Activated CD4-positive, alpha-beta T cell treated with anti-CD3 and anti-CD28 coated beads, Interleukin-2, Interleukin-6, amounts not matched to agents 100 ng/mL and 50 ng/mL, durations not matched to agents 16 hours and 8 hours (primary cell): ENCODE measurements around the gene PODXL2.

Experiments used
- DNase-seq: peaks from one replicate; pipeline ENCODE4 v3.0.0-alpha.2; 2020

The PODXL2 gene

GRCh38 chr3:127656906-127657305 is 27.9 kb downstream of the PODXL2 start:
- DNase-seq = no peak

GRCh38 chr3:127658234-127658633 is 29.2 kb downstream of the PODXL2 start:
- DNase-seq = no peak

- no peak for DNase-seq
These were observed 31.8 kb downstream of the PODXL2 start for GRCh38 chr3:127660621-127661251.

DNA sequence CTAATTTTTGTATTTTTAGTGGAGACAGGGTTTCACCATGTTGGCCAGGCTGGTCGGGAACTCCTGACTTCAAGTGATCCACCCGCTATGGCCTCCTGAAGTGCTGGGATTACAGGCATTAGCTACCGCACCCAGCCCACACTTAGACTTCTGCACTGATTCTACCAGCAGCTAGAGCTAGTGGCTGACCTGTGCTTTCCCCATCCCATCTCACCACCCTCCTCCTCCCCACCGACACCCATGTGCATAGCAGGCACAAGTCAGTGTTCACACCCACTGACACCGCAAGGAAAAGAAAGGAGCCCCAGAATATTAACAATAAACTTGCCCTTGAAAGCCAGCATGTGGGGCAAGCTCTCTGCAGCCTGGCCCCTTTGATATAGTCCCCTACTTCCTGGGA is 32.6 kb downstream of the PODXL2 start:
- DNase-seq = no peak

- no peak for DNase-seq
These were observed 33.0 kb downstream of the PODXL2 start for GRCh38 chr3:127662001-127662469.

DNA sequence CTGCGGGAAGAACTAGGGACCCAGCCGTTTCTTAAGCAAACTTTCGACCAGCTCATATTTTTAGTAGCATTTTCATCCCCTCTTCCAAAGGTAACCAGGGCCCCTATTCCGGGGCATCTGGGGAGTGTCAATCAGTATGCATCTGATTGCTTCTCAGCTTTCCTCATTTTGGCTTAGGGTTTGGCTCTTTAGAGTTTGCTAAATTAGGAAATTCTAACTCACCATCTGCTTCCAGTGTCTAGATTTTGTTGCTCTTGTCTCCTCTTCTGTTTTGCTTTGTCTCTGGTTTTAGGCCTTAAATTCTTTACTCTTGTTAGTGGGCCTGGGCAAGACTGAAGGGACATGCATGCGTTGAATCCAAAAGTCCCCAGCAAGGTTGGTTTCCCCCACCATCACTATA is 34.2 kb downstream of the PODXL2 start:
- no peak for DNase-seq

DNA sequence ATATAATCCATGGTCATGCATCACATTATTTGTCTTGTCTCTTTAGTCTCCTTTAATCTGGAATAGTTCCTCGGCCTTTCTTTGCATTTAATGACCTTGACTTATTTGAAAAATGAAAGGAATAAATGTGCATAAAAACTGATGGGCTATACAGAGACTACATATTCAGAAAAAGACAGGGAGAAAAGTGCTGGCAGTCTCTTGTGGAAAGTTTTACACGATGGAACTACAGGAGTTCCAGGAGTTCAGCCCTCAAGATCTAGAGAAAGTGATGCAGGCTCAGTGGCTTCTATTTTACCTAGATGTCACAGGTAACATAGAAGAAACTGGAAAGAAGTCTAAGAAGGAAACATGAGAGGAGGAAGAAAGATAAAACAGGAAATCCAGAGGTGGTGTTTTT is 36.2 kb downstream of the PODXL2 start:
- no peak for DNase-seq

GRCh38 chr3:127665586-127665985 is 36.6 kb downstream of the PODXL2 start:
- no peak for DNase-seq

GRCh38 chr3:127666676-127667075 is 37.7 kb downstream of the PODXL2 start:
- no peak for DNase-seq

DNA sequence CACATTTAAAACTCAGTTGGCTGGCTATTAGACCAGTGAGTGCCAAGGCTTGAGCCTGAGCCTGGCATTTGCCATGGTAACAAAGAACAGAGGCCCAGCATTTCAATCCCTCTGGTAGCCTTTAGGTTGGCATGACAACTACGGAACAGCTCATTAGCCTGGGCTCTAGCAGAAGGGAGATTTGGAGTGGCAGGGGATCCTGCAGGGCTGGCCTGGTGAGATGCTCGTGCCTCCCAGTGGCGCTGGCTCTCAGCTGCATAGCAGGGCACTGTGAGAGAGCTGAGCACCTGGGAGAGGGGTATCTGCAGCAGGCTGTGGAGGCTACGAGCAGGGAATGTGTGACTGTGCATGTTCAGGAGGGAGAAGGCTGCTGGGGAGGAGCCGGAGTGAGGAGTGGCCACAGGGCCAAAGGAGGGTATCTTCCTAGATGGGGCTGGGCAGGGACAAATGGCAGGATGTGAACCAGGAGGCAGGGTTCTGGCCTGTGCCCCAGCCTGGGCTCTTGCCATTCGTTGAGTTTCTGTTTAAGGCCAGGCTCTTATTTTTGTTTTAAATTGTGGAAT is 38.2 kb downstream of the PODXL2 start:
- no peak for DNase-seq

- DNase-seq = no peak
These were observed 39.9 kb downstream of the PODXL2 start for GRCh38 chr3:127668906-127669305.

GRCh38 chr3:127669541-127670228 is 40.7 kb downstream of the PODXL2 start:
- DNase-seq = no peak

DNA sequence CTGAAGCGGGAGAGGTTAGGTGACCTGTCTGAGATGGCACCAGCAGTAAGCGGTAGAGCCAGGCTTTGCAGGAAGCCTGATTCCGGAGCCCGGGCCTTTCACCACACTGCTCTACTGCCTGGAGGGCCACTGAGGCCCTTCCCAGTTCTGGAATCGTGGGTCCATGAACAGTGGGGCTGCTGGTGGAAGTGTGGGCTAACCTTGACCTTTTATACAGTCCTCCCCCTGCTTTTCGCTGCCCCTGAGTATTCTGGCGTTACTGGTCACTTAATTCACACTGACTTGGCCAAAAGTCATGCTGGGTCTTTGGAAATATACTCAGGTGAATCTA is 41.2 kb downstream of the PODXL2 start:
- no peak for DNase-seq

DNA sequence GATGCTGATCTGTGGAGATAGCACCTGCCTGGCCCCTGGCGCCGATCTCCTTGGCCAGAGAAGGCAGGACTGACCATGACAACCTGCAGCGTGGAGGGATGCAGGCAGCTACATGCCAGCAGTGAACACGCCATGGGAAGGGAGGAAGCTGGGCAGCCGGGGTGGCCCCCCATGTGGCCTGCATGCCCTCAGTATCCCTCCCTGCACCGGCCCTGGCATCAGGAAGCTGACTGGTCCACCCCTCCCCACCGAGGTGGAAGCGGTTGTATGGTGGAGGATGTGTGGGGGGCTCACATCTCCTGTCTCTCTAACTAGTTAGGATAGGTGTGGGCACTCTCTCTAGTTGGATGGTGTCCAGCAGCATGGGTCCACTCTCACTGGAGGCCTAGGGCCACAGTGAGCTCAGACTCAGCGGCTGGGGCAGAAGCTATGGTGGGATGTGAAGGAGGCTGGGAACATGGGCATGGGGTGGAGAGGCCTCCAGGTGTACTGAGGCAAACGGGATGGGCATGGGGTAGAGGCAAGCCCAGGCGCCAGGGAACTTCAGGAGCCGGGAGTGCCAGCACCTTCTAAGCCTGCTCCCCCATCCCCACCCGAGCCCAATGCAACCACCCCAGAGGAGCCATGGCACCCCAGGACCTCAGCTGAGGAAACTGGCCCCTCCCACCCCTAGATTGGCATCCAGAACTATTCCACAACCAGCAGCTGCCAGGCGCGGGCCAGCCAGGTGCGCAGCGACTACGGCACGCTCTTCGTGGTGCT is 42.0 kb downstream of the PODXL2 start:
- DNase-seq = no peak

- DNase-seq = peak; percentile 27
These were observed 42.8 kb downstream of the PODXL2 start for GRCh38 chr3:127671523-127672428.

GRCh38 chr3:127672429-127673190 is 43.6 kb downstream of the PODXL2 start, which contains the start of gene ABTB1:
ABTB1 (plus strand) TSS chr3:127672952; CDS start chr3:127673026, 74 bp downstream.
- peak; percentile 91 for DNase-seq

GRCh38 chr3:127673191-127674100 is 44.5 kb downstream of the PODXL2 start:
- DNase-seq = peak; percentile 44

GRCh38 chr3:127674101-127674721 is 45.2 kb downstream of the PODXL2 start:
- no peak for DNase-seq

DNA sequence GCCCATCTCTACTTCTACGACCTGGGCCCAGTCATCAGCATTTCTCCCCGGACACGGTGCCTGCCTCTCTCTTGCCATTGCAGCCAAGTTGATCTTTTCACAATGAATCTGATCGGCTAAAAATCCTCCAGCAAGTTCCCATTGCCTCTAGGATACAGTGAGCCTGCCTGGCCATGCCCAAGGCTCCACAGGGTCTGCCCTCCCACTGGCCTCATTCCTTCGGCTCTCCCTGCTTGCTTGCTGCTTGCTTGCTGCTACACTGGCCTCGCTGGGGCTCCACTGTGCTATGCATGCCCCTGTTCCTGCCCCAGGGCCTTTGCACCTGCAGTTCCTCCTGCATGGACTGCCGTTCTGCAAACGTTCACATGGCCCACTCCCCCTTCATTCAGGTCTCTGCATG is 45.8 kb downstream of the PODXL2 start:
- no peak for DNase-seq
